Liver (tissue), 9 donors: ENCODE measurements around the gene CELSR1. TPM values are rescaled to one million over a fixed set of nuclear protein-coding genes. Genes with fewer than 3 reads are reported as not detected.

Experiments
- DNase-seq: peaks from one replicate; pipeline ENCODE4 v3.0.0-alpha.2; 2017; ENCODE audit warnings: low spot score
- H3K27ac ChIP-seq, 2 donors: one replicate each; pipeline ENCODE4 v1.7.0; 2013; ENCODE audit warnings: inconsistent platforms in 2 of 2, low read length in 2 of 2, control low read depth in 1 of 2, low read depth in 1 of 2, mild to moderate bottlenecking in 1 of 2
- H3K27me3 ChIP-seq, 4 donors: one replicate each; pipeline versions ENCODE4 v1.6.1 to v1.7.0; 2013; ENCODE audit warnings: low read length in 3 of 4, inconsistent platforms in 1 of 4, mild to moderate bottlenecking in 1 of 4, moderate library complexity in 1 of 4; ENCODE audit not compliant: control insufficient read depth in 4 of 4, insufficient read depth in 4 of 4
- H3K36me3 ChIP-seq, 4 donors: one replicate each; pipeline versions ENCODE4 v1.6.1 to v1.7.0; 2013; ENCODE audit warnings: low read length in 3 of 4, mild to moderate bottlenecking in 3 of 4, low read depth in 1 of 4, moderate library complexity in 1 of 4; ENCODE audit not compliant: control insufficient read depth in 4 of 4, insufficient read depth in 3 of 4
- H3K4me1 ChIP-seq, 4 donors: one replicate each; pipeline versions ENCODE4 v1.6.1 to v1.7.0; 2013; ENCODE audit warnings: low read length in 3 of 4, mild to moderate bottlenecking in 3 of 4, moderate library complexity in 1 of 4; ENCODE audit not compliant: control insufficient read depth in 4 of 4, insufficient read depth in 4 of 4
- H3K4me3 ChIP-seq, 3 donors: one replicate each; pipeline versions ENCODE4 v1.6.1 to v1.7.0; 2013; ENCODE audit warnings: low read length in 3 of 3, control low read depth in 1 of 3, low read depth in 1 of 3, mild to moderate bottlenecking in 1 of 3
- H3K9ac ChIP-seq, 2 donors: one replicate each; pipeline ENCODE4 v1.7.0; 2013; ENCODE audit warnings: low read length in 2 of 2, mild to moderate bottlenecking in 2 of 2, moderate library complexity in 2 of 2, control low read depth in 1 of 2, low read depth in 1 of 2
- H3K9me3 ChIP-seq, 4 donors: one replicate each; pipeline versions ENCODE4 v1.6.1 to v1.7.0; 2013; ENCODE audit warnings: low read length in 3 of 4; ENCODE audit not compliant: control insufficient read depth in 4 of 4
- ATF3 ChIP-seq: IDR thresholded peaks from 2 replicates; pipeline ENCODE4 v1.6.1; 2016; ENCODE audit warnings: antibody characterized with exemption
- EGR1 ChIP-seq, 2 donors: IDR thresholded peaks; 2 replicates each; pipeline ENCODE4 v1.6.1; 2016 to 2018; ENCODE audit warnings: antibody characterized with exemption in 2 of 2, low read depth in 2 of 2
- FOXA1 ChIP-seq: IDR thresholded peaks from 2 replicates; pipeline ENCODE4 v1.6.1; 2016; ENCODE audit warnings: antibody characterized with exemption
- FOXA2 ChIP-seq: IDR thresholded peaks from 2 replicates; pipeline ENCODE4 v1.6.1; 2016; ENCODE audit warnings: antibody characterized with exemption
- GABPA ChIP-seq, 2 donors: IDR thresholded peaks in 1 of 2; conservative IDR thresholded peaks in 1 of 2; 2 replicates each; pipeline ENCODE4 v1.6.1; 2016; ENCODE audit warnings: antibody characterized with exemption in 2 of 2, mild to moderate bottlenecking in 1 of 2, moderate library complexity in 1 of 2
- HNF4A ChIP-seq, 2 donors: conservative IDR thresholded peaks; 2 replicates each; pipeline ENCODE4 v1.6.1; 2016; ENCODE audit warnings: antibody characterized with exemption in 2 of 2, mild to moderate bottlenecking in 2 of 2
- HNF4G ChIP-seq: IDR thresholded peaks from 2 replicates; pipeline ENCODE4 v1.6.1; 2016; ENCODE audit warnings: antibody characterized with exemption
- NR2F2 ChIP-seq: IDR thresholded peaks from 2 replicates; pipeline ENCODE4 v1.6.1; 2016; ENCODE audit warnings: antibody characterized with exemption
- RAD21 ChIP-seq, 2 donors: IDR thresholded peaks; 2 replicates each; pipeline ENCODE4 v1.6.1; 2016; ENCODE audit warnings: antibody characterized with exemption in 2 of 2, mild to moderate bottlenecking in 2 of 2
- RXRA ChIP-seq, 2 donors: IDR thresholded peaks; 2 replicates each; pipeline ENCODE4 v1.6.1; 2017 to 2018; ENCODE audit warnings: antibody characterized with exemption in 2 of 2, mild to moderate bottlenecking in 1 of 2
- TAF1 ChIP-seq: conservative IDR thresholded peaks from 2 replicates; pipeline ENCODE4 v1.6.1; 2016; ENCODE audit warnings: antibody characterized with exemption, mild to moderate bottlenecking
- YY1 ChIP-seq: IDR thresholded peaks from 2 replicates; pipeline ENCODE4 v1.6.1; 2016; ENCODE audit warnings: antibody characterized with exemption, mild to moderate bottlenecking
- ZBTB33 ChIP-seq: IDR thresholded peaks from 2 replicates; pipeline ENCODE4 v1.6.1; 2016; ENCODE audit warnings: antibody characterized with exemption
- WGBS: extraction: QIAGEN DNeasy Blood & Tissue Kit; methylation state at CpG from one replicate; pipeline ENCODE4 v1.1.7; 2013; 5-methylcytosine and 5-hydroxymethylcytosine counted together
- polyA plus RNA-seq, 2 donors: library from polyadenylated mRNA; stranded (reverse) in 1 of 2; unstranded in 1 of 2; fragments of 200-250 nt in 1 of 2; fragments of >200 nt in 1 of 2; fragmentation: Nextera tagmentation in 1 of 2; extraction: Ambion mirVana in 1 of 2; gene quantifications; one replicate each; pipeline versions ENCODE4 v1.2.1 to v1.2.3, GENCODE V29; 2013 to 2015
- total RNA-seq, 2 donors: library from RNA; depleted of rRNA; stranded (reverse); fragments of >200 nt; gene quantifications; one replicate each; pipeline ENCODE4 v1.2.3, GENCODE V29; 2014
- TF ChIP-seq, protein P1 (sequence below): fragments of 150-350 bp; IDR thresholded peaks from 2 replicates; pipeline ENCODE4 v1.5.1; 2017; ENCODE audit warnings: improper control_type of control experiment, low read depth, low read length; ENCODE audit not compliant: missing input control
- TF ChIP-seq, protein P2 (sequence below): IDR thresholded peaks from 2 replicates; pipeline ENCODE4 v1.6.1; 2016; ENCODE audit warnings: antibody characterized with exemption, mild to moderate bottlenecking
- TF ChIP-seq, protein P3 (sequence below): IDR thresholded peaks from 2 replicates; pipeline ENCODE4 v1.6.1; 2016; ENCODE audit warnings: antibody characterized with exemption
- donor health status: healthy.
- donor health status: healthy.
- donor health status: healthy.
- donor health status: healthy.
- donor health status: healthy.

CELSR1 gene
- total and polyA plus RNA-seq, 4 donors = 0.37 to 1.6 (median 1.3) TPM

DNA sequence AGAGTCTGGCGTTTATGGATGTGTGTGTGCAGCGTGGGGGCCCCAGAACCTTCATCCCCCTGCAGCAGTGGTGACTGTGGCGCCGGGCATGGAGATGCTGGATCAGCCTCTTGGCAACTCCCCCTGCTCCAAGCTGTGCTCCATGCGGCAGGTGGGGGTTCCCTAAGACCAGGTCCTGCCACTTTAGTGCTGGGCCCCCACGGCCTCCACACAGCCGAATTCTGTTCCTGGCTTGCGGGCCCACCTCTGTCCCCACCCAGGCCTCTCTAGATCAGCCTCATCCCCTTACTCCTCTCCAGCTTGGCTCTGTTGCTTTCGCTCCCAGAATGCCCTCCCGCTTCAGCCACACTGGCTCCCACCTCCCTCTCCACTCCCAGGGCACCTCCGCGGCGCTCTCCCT lies 142.3 kb downstream of the CELSR1 start:
- no peaks in the 10 kb centered on the region for H3K36me3 ChIP-seq
- H3K9me3 ChIP-seq = no peaks in the 10 kb centered on the region
- no peak for DNase-seq
- 91% methylated on average over 13 of the region's 13 CpGs for WGBS
- TF ChIP-seq HNF4G (no peak), FOXA2 (no peak), RXRA (IDR thresholded peaks at IDR 0.05) (no peak), ZBTB33 (no peak), EGR1 (IDR thresholded peaks at IDR 0.05; ENCODE audit: low read depth in 2 of 2) (no peak), GABPA (IDR thresholded peaks at IDR 0.05 in 1 of 2, conservative IDR thresholded peaks at IDR 0.05 in 1 of 2) (no peak), NR2F2 (no peak), ATF3 (no peak), FOXA1 (no peak), YY1 (no peak), TAF1 (no peak), HNF4A (conservative IDR thresholded peaks at IDR 0.05) (no peak), RAD21 (IDR thresholded peaks at IDR 0.05) (no peak)
- TF ChIP-seq, protein P1, sequence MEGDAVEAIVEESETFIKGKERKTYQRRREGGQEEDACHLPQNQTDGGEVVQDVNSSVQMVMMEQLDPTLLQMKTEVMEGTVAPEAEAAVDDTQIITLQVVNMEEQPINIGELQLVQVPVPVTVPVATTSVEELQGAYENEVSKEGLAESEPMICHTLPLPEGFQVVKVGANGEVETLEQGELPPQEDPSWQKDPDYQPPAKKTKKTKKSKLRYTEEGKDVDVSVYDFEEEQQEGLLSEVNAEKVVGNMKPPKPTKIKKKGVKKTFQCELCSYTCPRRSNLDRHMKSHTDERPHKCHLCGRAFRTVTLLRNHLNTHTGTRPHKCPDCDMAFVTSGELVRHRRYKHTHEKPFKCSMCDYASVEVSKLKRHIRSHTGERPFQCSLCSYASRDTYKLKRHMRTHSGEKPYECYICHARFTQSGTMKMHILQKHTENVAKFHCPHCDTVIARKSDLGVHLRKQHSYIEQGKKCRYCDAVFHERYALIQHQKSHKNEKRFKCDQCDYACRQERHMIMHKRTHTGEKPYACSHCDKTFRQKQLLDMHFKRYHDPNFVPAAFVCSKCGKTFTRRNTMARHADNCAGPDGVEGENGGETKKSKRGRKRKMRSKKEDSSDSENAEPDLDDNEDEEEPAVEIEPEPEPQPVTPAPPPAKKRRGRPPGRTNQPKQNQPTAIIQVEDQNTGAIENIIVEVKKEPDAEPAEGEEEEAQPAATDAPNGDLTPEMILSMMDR = no peak
- TF ChIP-seq, protein P2, sequence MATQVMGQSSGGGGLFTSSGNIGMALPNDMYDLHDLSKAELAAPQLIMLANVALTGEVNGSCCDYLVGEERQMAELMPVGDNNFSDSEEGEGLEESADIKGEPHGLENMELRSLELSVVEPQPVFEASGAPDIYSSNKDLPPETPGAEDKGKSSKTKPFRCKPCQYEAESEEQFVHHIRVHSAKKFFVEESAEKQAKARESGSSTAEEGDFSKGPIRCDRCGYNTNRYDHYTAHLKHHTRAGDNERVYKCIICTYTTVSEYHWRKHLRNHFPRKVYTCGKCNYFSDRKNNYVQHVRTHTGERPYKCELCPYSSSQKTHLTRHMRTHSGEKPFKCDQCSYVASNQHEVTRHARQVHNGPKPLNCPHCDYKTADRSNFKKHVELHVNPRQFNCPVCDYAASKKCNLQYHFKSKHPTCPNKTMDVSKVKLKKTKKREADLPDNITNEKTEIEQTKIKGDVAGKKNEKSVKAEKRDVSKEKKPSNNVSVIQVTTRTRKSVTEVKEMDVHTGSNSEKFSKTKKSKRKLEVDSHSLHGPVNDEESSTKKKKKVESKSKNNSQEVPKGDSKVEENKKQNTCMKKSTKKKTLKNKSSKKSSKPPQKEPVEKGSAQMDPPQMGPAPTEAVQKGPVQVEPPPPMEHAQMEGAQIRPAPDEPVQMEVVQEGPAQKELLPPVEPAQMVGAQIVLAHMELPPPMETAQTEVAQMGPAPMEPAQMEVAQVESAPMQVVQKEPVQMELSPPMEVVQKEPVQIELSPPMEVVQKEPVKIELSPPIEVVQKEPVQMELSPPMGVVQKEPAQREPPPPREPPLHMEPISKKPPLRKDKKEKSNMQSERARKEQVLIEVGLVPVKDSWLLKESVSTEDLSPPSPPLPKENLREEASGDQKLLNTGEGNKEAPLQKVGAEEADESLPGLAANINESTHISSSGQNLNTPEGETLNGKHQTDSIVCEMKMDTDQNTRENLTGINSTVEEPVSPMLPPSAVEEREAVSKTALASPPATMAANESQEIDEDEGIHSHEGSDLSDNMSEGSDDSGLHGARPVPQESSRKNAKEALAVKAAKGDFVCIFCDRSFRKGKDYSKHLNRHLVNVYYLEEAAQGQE = no peak
- TF ChIP-seq, protein P3, sequence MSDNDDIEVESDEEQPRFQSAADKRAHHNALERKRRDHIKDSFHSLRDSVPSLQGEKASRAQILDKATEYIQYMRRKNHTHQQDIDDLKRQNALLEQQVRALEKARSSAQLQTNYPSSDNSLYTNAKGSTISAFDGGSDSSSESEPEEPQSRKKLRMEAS = no peak
- no peak overlapping the region for H3K9ac ChIP-seq
- H3K4me3 ChIP-seq = no peak overlapping the region
- H3K27ac ChIP-seq = no peak overlapping the region
- H3K4me1 ChIP-seq = peaks cover 0 to 4% (median 0%) of the 10 kb centered on the region in 4 donors
- no peaks in the 10 kb centered on the region for H3K27me3 ChIP-seq

DNA sequence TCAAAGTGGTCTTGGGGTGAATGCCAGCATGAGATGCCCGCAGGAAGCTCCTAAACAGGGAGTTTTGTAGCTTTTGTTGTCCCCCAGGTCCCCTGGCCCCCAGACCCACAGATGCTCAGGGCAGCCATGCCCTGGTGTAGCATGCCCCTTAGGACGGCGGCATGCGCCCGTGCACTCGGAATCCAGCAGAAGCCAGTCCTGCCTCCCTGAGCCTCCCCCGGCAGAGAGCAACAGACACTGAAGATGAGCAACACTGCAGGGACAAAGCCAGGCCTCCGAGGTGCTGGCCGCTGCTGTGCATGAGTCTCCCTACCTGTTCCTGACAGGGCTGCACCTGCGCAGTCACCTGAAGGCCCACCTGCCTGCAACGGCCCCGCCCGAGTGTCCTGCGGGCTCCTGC lies 142.8 kb downstream of the CELSR1 start:
- H3K9ac ChIP-seq = no peak overlapping the region
- WGBS = 94% methylated on average over 14 of the region's 14 CpGs
- no peaks in the 10 kb centered on the region for H3K36me3 ChIP-seq
- H3K27ac ChIP-seq = no peak overlapping the region
- DNase-seq = no peak
- TF ChIP-seq FOXA1 (no peak), RXRA (IDR thresholded peaks at IDR 0.05) (no peak)
- H3K4me3 ChIP-seq = no peak overlapping the region
- H3K27me3 ChIP-seq = no peaks in the 10 kb centered on the region
- peaks cover 0 to 4% (median 0%) of the 10 kb centered on the region in 4 donors for H3K4me1 ChIP-seq
- no peaks in the 10 kb centered on the region for H3K9me3 ChIP-seq
